ENCODE results near the gene MUC5AC. TPM values are rescaled to one million over a fixed set of nuclear protein-coding genes. Genes with fewer than 3 reads are reported as not detected.
"Not testable (repeated sequence)": the region's sequence is repeated elsewhere in the genome, so short reads cannot be mapped to it uniquely, and the experiment has no call there.

Gene MUC5AC
- total RNA-seq, 1 donor from 2014 or later = not detected

DNA sequence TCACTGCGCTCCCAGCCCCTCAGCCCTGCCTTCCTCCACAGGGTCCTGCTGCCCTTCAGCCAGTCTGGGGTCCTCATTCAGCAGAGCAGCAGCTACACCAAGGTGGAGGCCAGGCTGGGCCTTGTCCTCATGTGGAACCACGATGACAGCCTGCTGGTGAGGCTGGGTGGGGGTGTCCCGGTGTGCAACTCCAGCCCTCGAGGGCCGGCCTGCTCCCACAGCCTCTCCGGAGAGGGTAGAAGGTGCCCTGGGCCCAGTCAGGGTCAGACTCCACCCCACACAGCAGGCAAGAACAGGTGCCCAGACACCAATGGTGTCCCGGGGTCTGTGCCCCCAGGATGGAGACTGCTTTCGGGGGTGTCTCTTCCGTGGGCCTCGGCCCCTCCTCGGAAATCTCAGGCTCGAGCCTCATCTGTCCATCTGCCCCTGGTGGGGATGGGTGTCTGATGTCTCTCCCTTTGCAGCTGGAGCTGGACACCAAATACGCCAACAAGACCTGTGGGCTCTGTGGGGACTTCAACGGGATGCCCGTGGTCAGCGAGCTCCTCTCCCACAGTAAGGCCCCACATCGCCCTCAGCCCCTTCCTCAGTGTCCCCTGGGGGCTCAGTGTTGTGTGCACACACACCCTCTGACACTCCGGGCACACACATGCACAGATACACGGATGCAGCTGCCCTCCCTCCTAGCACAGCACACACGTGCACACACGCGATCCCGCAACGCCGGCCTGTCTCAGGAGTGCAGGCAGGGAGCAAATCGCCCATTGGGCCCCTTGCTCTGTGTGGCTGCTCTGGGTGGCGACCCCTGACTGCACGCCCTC, 4.9 kb downstream of the MUC5AC start:
- no peak for DNase-seq (ENCODE audit: low read depth in 2 of 2)

DNA sequence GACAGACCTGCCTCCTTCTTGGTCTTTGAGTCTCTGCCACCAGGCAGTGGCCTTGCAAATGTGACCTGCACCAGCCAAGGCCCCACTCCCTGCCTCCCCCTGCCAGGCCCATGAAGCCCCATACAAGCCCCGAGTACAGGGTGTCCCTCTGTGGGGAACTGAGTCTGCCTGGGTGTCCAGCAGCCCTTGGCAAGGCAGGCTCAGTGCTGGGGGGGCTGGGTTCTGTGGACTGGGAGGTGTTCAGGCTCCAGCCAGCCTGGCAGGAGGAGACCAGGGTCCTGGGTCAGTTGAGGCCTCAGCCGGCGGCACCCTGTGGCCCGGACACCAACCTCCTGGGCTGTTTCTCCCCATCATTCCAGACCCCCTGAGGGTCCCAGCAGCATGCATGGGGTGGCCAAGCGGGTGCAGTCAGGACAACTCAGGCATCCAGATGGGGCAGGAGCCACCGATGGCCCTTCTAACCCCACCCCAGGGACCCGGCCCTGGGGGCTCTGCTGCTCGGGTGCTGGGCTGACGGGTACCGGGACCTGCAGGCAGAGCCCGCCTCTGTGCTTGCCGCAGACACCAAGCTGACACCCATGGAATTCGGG, 5.7 kb downstream of the MUC5AC start:
- no peak for DNase-seq (ENCODE audit: low read depth in 2 of 2)

DNA sequence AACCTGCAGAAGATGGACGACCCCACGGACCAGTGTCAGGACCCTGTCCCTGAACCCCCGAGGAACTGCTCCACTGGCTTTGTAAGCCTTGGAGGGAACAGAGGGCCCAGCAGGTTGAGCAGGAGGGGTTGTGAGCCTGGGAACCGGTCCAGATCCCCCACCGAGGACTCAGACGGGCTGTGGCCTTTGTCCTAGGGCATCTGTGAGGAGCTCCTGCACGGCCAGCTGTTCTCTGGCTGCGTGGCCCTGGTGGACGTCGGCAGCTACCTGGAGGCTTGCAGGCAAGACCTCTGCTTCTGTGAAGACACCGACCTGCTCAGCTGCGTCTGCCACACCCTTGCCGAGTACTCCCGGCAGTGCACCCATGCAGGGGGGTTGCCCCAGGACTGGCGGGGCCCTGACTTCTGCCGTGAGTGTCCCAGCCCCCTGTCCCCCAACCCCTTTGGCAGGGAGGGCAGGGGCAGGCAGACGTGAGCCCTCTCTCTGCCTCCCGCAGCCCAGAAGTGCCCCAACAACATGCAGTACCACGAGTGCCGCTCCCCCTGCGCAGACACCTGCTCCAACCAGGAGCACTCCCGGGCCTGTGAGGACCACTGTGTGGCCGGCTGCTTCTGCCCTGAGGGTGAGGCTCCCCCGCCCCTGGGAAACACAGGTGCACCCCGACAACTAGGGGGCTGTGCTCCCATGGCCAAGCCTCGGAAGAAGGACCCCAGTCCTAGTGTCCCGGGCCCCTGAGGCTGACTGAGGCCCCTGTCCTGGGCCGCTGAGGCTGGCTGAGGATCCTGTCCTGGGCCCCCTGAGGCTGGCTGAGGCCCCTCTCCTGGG, 6.4 kb downstream of the MUC5AC start:
- DNase-seq (ENCODE audit: low read depth in 2 of 2) = no peak

DNA sequence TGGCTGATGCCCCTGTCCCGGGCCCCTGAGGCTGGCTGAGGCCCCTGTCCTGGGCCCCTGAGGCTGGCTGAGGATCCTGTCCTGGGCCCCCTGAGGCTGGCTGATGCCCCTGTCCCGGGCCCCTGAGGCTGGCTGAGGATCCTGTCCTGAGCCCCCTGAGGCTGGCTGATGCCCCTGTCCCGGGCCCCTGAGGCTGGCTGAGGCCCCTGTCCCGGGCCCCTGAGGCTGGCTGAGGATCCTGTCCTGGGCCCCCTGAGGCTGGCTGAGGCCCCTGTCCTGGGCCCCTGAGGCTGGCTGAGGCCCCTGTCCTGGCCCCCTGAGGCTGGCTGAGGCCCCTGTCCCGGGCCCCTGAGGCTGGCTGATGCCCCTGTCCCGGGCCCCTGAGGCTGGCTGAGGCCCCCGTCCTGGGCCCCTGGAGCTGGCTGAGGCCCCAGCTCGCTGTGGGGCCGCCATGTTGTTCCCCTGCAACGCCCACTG, 7.1 kb downstream of the MUC5AC start:
- not testable (repeated sequence) for DNase-seq (ENCODE audit: low read depth in 2 of 2)

DNA sequence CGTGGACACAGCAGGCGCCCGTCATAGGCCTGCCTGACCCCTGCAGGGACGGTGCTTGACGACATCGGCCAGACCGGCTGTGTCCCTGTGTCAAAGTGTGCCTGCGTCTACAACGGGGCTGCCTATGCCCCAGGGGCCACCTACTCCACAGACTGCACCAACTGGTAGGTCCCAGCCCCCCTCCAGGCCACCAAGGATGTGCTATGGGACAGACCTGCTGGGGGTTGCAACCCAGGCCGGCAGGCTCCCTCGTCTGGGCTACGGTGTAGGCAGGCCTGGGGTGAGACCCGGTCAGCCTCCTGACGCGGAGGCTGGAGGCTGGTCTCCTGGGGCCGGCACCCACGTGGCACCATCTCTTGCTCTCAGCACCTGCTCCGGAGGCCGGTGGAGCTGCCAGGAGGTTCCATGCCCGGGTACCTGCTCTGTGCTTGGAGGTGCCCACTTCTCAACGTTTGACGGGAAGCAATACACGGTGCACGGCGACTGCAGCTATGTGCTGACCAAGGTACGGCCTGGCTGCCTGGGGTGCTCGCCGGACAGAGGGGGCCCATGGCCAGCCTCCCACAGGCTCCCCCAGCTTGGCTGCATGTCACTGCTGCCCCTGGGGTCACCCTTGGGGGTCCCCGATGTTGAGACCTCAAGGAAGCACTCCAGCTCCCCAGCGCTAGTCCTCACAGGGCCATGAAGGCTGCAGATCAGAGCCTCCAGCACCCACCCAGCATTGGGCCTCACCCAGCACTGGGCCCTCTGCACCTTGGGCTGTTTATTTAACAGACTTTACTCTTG, 7.7 kb downstream of the MUC5AC start:
- DNase-seq (ENCODE audit: low read depth in 2 of 2) = no peak

DNA sequence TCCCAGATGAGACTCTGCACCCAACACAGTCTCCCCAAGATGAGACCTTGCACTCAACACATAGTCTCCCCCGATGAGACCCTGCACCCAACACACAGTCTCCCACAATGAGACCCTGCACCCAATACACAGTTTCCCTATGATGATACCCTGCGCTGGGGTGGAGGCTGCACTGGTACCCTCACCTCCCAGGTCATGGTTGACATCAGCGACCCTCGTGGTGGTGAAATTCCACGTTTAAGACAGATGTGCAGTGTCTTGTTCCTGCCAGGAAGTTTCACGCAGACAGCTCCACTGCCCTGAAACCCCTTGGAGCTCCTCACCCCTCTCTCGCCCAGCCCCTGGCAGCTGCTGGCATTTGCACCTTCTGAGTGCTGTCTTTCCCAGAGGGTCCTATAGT, 9.5 kb downstream of the MUC5AC start:
- no peak for DNase-seq (ENCODE audit: low read depth in 2 of 2)

DNA sequence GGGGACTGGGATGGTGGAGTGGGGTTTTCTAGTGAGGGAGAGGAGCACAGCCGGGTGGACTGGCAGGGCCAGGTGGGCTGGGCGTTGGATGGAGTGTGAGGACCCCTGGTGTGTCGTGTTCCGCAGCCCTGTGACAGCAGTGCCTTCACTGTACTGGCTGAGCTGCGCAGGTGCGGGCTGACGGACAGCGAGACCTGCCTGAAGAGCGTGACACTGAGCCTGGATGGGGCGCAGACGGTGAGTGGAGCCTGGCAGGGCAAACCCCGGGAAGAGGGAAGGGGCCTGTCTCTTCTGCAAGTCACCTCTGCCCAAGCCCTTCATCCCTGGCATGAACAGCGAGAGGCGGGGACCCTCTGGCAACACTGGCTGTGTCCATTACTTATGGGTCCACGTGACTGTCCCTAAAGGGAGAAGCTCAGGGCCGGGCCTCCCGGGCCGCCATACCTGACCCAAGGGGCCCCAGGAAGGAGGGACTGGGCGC, 10.0 kb downstream of the MUC5AC start:
- DNase-seq (ENCODE audit: low read depth in 2 of 2) = no peak

DNA sequence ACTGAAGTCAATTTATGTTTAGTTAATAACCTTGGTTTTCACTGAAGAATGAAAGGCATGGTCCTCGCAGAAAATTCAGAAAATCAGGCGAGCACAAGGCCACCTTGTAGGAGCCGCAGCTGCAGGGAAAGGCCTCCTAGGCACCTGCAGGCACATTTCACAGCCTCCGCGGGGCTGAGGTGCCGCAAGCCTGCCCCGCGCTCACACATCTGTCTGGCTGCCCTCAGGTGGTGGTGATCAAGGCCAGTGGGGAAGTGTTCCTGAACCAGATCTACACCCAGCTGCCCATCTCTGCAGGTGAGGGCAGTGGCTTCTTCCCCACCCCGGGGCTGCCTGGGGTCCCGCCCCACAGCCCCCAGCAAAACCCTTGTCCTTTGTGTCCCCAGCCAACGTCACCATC, 10.5 kb downstream of the MUC5AC start:
- no peak for DNase-seq (ENCODE audit: low read depth in 2 of 2)

DNA sequence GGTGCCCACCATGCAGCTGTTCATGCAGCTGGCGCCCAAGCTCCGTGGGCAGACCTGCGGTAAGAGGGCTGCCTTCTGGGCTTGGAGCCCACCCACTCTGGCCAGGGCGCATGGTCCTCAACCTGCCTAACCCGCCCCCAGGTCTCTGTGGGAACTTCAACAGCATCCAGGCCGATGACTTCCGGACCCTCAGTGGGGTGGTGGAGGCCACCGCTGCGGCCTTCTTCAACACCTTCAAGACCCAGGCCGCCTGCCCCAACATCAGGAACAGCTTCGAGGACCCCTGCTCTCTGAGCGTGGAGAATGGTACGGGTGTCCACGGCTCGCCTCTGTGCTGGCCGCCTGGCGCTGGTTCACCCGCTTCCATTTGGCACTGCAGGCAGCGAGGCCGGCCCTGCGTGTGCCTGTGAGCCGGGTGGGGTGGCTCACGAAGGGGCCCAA, 11.0 kb downstream of the MUC5AC start:
- DNase-seq (ENCODE audit: low read depth in 2 of 2) = no peak

DNA sequence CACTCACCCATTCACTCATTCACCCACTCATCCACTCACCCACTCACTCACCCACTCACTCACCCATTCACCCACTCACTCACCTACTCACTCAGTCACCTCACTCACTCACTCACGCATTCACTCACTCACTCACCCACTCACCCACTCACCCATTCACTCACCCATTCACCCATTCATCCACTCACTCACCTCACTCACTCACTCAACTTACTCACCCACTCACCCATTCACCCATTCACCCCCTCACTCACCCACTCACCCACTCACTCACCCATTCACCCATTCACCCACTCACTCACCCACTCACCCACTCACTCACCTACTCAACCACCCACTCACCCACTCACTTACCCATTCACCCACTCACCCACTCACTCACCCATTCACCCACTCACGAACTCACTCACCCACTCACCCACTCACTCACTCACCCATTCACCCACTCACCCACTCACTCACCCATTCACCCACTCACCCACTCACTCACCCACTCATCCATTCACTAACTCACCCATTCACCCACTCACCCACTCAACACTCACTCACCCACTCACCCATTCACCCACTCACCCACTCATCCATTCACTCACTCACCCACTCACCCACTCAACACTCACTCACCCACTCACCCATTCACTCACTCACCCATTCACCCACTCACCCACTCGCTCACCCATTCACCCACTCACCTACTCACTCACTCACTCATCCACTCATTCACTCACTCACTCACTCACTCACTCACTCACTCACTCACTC, 13.7 kb downstream of the MUC5AC start:
- no peak for DNase-seq (ENCODE audit: low read depth in 2 of 2)

DNA sequence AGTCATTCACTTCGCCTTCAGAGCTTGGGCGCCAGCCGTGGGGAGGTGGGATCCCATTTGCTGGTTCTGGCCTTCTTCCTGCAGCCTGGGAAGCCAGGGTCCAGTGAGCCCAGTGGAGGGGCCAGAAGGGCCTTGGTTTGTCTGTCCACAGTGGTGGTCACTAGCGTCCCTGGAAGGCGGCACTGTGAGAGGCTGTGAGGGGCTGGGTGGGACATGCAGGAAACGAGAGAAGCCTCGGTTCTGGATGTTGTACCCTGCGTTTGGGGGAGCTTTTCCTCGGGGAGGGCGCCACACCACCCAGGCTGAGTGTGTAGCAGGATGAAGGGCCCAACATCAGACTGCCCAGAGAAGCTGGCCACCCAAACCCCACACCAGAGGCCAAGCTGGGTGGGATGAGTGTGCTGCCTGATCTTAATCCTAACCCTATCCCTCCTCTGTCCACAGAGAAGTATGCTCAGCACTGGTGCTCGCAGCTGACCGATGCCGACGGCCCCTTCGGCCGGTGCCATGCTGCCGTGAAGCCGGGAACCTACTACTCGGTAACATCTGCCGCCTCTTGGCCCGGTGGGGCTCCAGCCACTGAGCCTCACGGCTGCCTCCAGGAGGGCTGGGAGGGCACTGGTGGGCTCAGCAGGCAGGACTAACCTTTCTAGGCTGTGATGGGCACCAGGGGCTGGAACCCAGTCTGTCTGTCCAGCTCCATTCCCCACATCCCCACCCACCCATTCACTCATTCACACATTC, 14.4 kb downstream of the MUC5AC start:
- DNase-seq (ENCODE audit: low read depth in 2 of 2) = no peak

DNA sequence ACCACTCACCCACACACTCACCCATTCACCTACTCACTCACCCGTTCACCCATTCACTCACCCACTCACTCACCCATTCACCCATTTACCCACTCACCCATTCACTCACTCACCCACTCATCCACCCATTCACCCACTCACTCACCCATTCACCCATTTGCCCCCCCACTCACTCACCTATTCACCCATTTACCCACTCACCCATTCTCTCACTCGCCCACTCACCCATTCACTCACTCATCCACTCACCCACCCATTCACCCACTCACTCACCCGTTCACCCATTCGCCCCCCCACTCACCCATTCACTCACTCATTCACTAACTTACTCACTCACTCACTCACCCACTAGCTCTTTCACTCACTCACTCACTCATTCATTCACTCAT, 15.0 kb downstream of the MUC5AC start:
- no peak for DNase-seq (ENCODE audit: low read depth in 2 of 2)

DNA sequence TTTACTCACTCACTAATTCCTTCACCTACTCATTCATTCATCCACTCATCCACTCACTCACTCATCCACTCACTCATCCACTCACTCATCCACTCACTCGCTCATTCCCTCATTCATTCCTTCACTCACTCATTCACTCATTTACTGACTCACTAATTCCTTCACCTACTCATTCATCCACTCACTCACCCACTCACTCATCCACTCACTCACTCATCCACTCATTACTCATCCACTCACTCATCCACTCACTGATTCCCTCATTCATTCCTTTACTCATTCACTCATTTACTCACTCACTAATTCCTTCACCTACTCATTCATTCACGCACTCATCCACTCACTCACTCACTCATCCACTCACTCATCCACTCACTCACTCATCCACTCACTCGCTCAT, 15.6 kb downstream of the MUC5AC start:
- DNase-seq (ENCODE audit: low read depth in 2 of 2) = not testable (repeated sequence)

DNA sequence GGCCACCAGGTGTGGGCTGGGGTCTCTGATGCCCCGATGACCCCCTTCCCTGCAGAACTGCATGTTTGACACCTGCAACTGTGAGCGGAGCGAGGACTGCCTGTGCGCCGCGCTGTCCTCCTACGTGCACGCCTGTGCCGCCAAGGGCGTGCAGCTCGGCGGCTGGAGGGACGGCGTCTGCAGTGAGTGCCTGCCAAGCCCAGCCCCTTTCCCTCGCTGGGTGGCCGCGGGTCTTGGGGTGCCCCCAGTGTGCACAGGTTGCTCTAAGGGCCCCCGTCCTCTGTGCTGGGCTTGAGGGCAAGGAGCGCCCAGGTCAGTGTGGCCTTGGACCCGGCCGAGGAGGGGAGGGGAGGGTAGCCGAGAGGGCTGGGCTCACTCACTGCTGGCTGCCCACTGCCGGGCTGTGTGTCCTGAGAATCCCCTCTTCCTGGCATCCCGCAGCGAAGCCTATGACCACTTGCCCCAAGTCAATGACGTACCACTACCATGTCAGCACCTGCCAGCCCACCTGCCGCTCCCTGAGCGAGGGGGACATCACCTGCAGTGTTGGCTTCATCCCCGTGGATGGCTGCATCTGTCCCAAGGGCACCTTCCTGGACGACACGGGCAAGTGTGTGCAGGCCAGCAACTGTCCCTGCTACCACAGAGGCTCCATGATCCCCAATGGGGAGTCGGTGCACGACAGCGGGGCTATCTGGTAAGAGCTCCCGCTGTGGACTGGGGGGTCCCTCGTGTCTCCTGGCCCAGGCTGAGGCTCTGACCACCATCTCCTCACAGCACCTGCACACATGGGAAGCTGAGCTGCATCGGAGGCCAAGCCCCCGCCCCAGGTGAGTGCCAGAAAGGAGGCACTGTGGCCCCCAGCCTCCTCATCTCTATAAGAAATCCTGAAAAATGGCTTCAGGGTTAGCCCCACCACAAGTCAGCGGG, 17.0 kb downstream of the MUC5AC start:
- DNase-seq (ENCODE audit: low read depth in 2 of 2) = no peak

DNA sequence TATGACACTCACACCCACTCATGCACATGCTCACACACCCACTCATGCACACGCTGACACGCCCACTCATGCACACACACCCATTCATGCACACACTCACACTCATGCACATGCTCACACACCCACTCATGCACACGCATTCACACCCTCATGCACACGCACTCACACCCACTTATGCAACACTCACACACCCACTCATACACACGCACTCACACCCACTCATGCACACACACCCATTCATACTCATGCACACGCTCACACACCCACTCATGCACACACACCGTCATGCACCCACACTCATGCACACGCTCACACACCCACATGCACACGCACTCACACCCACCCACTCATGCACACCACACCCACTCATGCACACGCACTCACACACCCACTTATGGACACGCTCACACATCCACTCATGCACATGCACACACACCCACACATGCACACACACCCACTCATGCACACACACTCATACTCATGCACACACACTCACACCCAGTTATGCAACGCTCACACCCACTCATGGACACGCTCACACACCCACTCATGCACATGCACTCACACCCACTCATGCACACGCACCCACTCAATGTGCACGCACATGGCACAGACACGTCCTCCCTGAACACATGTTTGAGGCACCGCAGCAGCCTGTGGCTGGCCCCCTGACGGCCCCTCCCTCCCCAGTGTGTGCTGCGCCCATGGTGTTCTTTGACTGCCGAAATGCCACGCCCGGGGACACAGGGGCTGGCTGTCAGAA, 17.9 kb downstream of the MUC5AC start:
- DNase-seq (ENCODE audit: low read depth in 2 of 2) = no peak

DNA sequence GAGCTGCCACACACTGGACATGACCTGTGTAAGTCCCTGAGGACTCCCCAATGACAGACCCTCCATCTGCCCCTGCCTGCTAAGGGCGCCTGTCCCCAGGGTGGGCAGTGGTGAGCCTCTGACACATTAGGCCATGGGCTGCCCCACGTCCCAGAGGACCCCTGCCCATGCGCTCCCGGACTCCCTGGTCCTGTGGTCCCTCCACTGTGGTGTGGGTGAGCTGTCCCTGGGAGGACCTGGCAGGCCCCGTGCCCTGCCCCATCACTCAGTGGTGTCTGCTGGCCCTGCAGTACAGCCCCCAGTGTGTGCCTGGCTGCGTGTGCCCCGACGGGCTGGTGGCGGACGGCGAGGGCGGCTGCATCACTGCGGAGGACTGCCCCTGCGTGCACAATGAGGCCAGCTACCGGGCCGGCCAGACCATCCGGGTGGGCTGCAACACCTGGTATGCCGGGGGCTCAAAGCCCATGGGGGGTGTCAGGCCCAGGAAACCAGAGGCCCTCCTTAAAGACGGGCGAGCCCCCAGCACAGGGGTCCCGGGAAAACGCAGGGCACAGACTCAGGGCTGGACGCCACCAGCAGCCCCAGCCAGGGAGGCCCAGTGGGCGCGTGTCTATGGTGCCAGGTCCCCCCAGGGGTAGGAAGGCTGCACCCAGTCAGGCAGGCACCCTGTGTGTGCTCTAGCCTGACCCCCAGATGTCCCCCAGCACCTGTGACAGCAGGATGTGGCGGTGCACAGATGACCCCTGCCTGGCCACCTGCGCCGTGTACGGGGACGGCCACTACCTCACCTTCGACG, 18.7 kb downstream of the MUC5AC start:
- DNase-seq (ENCODE audit: low read depth in 2 of 2) = no peak

Data from dermis microvascular lymphatic vessel endothelial cell (primary cell).